MCF 10A (cell line): ENCODE measurements around the gene METTL5. TPM values are rescaled to one million over a fixed set of nuclear protein-coding genes. Genes with fewer than 3 reads are reported as not detected.
"Not testable (repeated sequence)": the region's sequence is repeated elsewhere in the genome, so short reads cannot be mapped to it uniquely, and the experiment has no call there.

ENCODE experiments used
- BruUV-seq: library from RNA; stranded (reverse); fragments of 400-500 nt; replicated peaks from 2 replicates; lab custom pipeline; 2021; lab: Mats Ljungman, UMichigan
- CTCF ChIA-PET: fragments of 300-600 bp; sonication (Branson Sonifier 250); formaldehyde crosslinking; extraction: SDS; loops from one replicate; lab custom pipeline; 2021; ENCODE audit warnings: antibody characterized with exemption, inconsistent platforms; lab: Yijun Ruan, JAX
- POLR2A ChIA-PET: fragments of 300-600, 350-650 bp; sonication (Branson Sonifier 250); formaldehyde crosslinking; extraction: SDS; loops from one replicate; lab custom pipeline; 2020; ENCODE audit warnings: antibody characterized with exemption, inconsistent platforms; lab: Yijun Ruan, JAX
- DNase-seq: peaks from one replicate; pipeline ENCODE4 v3.0.0-alpha.2; 2018; ENCODE audit not compliant: unreplicated experiment
- H3K27ac Mint-ChIP-seq: one replicate; pipeline ENCODE4 v1.8.0; 2022; ENCODE audit warnings: mild to moderate bottlenecking, low read depth, mixed read lengths; ENCODE audit not compliant: unreplicated experiment
- H3K27me3 Mint-ChIP-seq: one replicate; pipeline ENCODE4 v1.8.0; 2022; ENCODE audit warnings: mixed read lengths; ENCODE audit not compliant: insufficient read depth, unreplicated experiment
- H3K36me3 Mint-ChIP-seq: one replicate; pipeline ENCODE4 v1.8.0; 2022; ENCODE audit warnings: mild to moderate bottlenecking, moderate library complexity, mixed read lengths; ENCODE audit not compliant: insufficient read depth, unreplicated experiment
- H3K4me1 Mint-ChIP-seq: one replicate; pipeline ENCODE4 v1.8.0; 2022; ENCODE audit warnings: mixed read lengths; ENCODE audit not compliant: insufficient read depth, unreplicated experiment
- H3K4me3 Mint-ChIP-seq: one replicate; pipeline ENCODE4 v1.8.0; 2022; ENCODE audit warnings: mild to moderate bottlenecking, moderate library complexity, mixed read lengths; ENCODE audit not compliant: unreplicated experiment
- H3K9me3 Mint-ChIP-seq: one replicate; pipeline ENCODE4 v1.8.0; 2022; ENCODE audit warnings: mixed read lengths; ENCODE audit not compliant: unreplicated experiment
- intact Hi-C: fragments of 100-400 bp; cut with micrococcal nuclease; formaldehyde crosslinking; loops from 2 replicates; pipeline ENCODE4 v1.14.1; 2022
- total RNA-seq: library from RNA; stranded (reverse); gene quantifications from 2 replicates; pipeline ENCODE4 v1.2.3, GENCODE V29; 2022
- TF ChIP-seq, protein P1 (sequence below): fragments of 200-600 bp; IDR thresholded peaks from one replicate; pipeline ENCODE4 v1.8.0; 2022; ENCODE audit warnings: antibody characterized with exemption, mild to moderate bottlenecking; ENCODE audit not compliant: unreplicated experiment

METTL5 gene
- total RNA-seq, 1 experiment from 2014 or later = 109 TPM

DNA sequence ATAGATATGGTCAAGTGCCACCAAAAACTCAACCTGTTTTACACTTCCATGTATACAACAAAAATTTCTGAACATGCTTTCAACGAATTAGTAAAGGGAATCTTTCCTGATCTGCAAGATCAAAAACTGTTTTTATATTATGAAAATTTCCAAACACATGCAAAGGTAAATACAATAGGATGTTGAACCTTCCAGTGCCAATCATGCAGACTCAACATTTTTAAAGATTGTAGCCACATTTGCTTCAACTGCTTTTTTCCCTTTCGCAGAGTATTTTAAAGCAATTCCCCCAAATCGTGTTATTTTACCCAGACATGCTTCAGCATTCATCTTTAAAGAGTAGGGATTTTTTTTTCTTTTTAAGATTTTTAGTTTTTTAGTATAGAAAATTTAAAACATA is 42.9 kb upstream of the METTL5 start:
- Mint-ChIP-seq H3K27me3 (no peaks in the 10 kb centered on the region), H3K27ac (no peak overlapping the region), H3K9me3 (no peaks in the 10 kb centered on the region), H3K4me3 (no peak overlapping the region), H3K36me3 (no peaks in the 10 kb centered on the region), H3K4me1 (peaks cover 6% of the 10 kb centered on the region)
- ChIA-PET POLR2A (interaction anchor here (0.7 kb wide), 1 partner anchor 342 kb away, joined by 3 read pairs; no protein-coding TSS in a partner anchor), CTCF (no interaction called here)
- DNase-seq = no peak
- BruUV-seq = no TSS peak
- intact Hi-C loops = no loop called here
- TF ChIP-seq, protein P1, sequence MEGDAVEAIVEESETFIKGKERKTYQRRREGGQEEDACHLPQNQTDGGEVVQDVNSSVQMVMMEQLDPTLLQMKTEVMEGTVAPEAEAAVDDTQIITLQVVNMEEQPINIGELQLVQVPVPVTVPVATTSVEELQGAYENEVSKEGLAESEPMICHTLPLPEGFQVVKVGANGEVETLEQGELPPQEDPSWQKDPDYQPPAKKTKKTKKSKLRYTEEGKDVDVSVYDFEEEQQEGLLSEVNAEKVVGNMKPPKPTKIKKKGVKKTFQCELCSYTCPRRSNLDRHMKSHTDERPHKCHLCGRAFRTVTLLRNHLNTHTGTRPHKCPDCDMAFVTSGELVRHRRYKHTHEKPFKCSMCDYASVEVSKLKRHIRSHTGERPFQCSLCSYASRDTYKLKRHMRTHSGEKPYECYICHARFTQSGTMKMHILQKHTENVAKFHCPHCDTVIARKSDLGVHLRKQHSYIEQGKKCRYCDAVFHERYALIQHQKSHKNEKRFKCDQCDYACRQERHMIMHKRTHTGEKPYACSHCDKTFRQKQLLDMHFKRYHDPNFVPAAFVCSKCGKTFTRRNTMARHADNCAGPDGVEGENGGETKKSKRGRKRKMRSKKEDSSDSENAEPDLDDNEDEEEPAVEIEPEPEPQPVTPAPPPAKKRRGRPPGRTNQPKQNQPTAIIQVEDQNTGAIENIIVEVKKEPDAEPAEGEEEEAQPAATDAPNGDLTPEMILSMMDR = no peak

DNA sequence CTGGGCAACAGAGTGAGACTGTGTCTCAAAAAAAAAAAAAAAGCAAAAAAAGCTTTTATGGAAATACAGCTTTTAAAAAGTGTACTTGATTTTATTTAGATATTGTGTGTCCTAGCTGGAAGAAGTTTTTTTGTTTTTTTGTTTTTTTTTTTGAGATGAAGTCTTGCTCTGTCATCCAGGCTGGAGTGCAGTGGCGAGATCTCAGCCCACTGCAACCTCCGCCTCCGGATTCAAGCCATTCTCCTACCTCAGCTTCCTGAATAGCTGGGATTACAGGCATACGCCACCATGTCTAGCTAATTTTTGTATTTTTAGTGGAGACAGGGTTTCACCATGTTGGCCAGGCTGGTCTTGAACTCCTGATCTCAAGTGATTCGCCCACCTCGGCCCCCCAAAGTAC is 41.5 kb upstream of the METTL5 start:
- H3K4me3 Mint-ChIP-seq, BruUV-seq, POLR2A ChIA-PET, DNase-seq, H3K27me3 Mint-ChIP-seq, H3K9me3 Mint-ChIP-seq, H3K27ac Mint-ChIP-seq, H3K36me3 Mint-ChIP-seq, H3K4me1 Mint-ChIP-seq, intact Hi-C loops: not testable (repeated sequence)
- CTCF ChIA-PET = interaction anchor here (0.6 to 0.7 kb wide), 3 partner anchors 11 to 947 kb away, joined by 3 to 7 read pairs (median 4); no protein-coding TSS in a partner anchor

DNA sequence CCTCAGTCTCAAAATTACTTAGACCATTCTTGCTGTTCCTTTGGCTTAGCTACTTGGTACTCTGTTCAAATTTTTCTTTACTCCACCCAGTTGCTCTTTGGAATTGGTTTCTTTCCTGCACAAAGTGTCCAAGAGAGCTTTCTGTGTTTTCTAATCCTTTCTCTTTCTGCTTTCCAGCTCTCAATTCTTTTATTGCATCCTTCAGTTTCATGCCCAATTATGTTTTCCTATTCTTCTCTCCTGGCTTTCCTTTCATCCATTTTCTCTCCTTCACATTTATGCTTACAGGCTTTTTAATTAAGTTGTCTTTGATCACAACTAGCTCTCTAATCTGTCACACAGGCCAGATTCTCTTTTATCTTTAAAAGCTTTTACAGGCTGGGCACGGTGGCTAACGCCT is 40.8 kb upstream of the METTL5 start:
- CTCF ChIA-PET = interaction anchor here (0.6 to 1.6 kb wide), 5 partner anchors 12 to 948 kb away, joined by 3 to 7 read pairs (median 3); no protein-coding TSS in a partner anchor

DNA sequence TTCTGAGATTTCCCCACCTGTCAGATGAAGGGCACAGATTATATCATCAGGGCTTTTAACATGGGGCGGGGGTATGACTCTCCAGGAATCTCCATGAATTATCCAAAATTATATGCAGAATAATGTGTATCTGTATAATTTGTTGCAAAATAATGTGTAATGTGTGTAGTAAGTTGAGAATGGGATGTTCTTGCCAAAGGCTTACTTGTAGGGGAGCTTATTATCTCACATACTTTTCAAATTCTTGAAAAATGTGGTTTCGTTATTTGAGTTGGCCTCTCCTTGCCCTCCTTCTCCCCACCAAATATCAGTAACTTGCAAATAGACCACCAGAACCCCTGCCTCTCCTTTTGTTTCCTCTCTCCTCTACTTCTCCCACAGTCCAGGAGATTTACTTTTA is 38.1 kb upstream of the METTL5 start:
- no peaks in the 10 kb centered on the region for H3K36me3 Mint-ChIP-seq
- H3K9me3 Mint-ChIP-seq = no peaks in the 10 kb centered on the region
- H3K27me3 Mint-ChIP-seq = no peaks in the 10 kb centered on the region
- CTCF ChIA-PET = interaction anchor here (0.9 to 1.0 kb wide), 2 partner anchors 21 kb away, joined by 3 to 4 read pairs; no protein-coding TSS in a partner anchor
- BruUV-seq = no TSS peak
- H3K4me1 Mint-ChIP-seq = peaks cover 13% of the 10 kb centered on the region
- H3K27ac Mint-ChIP-seq = no peak overlapping the region
- POLR2A ChIA-PET = interaction anchor here (0.6 kb wide), 1 partner anchor 24 kb away, joined by 3 read pairs; no protein-coding TSS in a partner anchor
- H3K4me3 Mint-ChIP-seq = no peak overlapping the region
- no peak for DNase-seq
- intact Hi-C loops = no loop called here
- TF ChIP-seq, protein P1 = no peak

More for the DNA sequence above, 40.8 kb upstream of the METTL5 start:
- H3K27ac Mint-ChIP-seq = no peak overlapping the region
- no peaks in the 10 kb centered on the region for H3K36me3 Mint-ChIP-seq
- no peak overlapping the region for H3K4me3 Mint-ChIP-seq
- H3K4me1 Mint-ChIP-seq = peaks cover 6% of the 10 kb centered on the region
- DNase-seq = no peak
- H3K9me3 Mint-ChIP-seq = no peaks in the 10 kb centered on the region
- POLR2A ChIA-PET = no interaction called here
- BruUV-seq = no TSS peak
- no peaks in the 10 kb centered on the region for H3K27me3 Mint-ChIP-seq
- TF ChIP-seq, protein P1 = no peak
- intact Hi-C loops = no loop called here
